ENCODE results near the gene SOX9. TPM values are rescaled to one million over a fixed set of nuclear protein-coding genes. Genes with fewer than 3 reads are reported as not detected.

The SOX9 gene
- total RNA-seq, 1 experiment from 2014 or later = 31.1 TPM

DNA sequence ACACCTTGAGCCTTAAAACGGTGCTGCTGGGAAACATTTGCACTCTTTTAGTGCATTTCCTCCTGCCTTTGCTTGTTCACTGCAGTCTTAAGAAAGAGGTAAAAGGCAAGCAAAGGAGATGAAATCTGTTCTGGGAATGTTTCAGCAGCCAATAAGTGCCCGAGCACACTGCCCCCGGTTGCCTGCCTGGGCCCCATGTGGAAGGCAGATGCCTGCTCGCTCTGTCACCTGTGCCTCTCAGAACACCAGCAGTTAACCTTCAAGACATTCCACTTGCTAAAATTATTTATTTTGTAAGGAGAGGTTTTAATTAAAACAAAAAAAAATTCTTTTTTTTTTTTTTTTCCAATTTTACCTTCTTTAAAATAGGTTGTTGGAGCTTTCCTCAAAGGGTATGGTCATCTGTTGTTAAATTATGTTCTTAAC lies 4.4 kb downstream of the SOX9 start:
- TF ChIP-seq EZH2 (IDR thresholded peaks at IDR 0.05; ENCODE audit: borderline replicate concordance, low read depth, low read length, poor library complexity, severe bottlenecking) = no peak
- TF ChIP-seq, protein P1, sequence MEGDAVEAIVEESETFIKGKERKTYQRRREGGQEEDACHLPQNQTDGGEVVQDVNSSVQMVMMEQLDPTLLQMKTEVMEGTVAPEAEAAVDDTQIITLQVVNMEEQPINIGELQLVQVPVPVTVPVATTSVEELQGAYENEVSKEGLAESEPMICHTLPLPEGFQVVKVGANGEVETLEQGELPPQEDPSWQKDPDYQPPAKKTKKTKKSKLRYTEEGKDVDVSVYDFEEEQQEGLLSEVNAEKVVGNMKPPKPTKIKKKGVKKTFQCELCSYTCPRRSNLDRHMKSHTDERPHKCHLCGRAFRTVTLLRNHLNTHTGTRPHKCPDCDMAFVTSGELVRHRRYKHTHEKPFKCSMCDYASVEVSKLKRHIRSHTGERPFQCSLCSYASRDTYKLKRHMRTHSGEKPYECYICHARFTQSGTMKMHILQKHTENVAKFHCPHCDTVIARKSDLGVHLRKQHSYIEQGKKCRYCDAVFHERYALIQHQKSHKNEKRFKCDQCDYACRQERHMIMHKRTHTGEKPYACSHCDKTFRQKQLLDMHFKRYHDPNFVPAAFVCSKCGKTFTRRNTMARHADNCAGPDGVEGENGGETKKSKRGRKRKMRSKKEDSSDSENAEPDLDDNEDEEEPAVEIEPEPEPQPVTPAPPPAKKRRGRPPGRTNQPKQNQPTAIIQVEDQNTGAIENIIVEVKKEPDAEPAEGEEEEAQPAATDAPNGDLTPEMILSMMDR (conservative IDR thresholded peaks at IDR 0.05; ENCODE audit: low read depth, low read length) = no peak
- Histone ChIP-seq H3K27me3 (replicated peaks; ENCODE audit: insufficient read depth, low read depth, low read length, poor library complexity) (no peaks in the 10 kb centered on the region), H3K36me3 (ENCODE audit: insufficient read depth, low read length, poor library complexity, severe bottlenecking) (peaks cover 29% of the 10 kb centered on the region), H3K9me3 (ENCODE audit: low read depth, low read length, poor library complexity, severe bottlenecking) (no peaks in the 10 kb centered on the region), H3K27ac (ENCODE audit: low read depth, low read length, poor library complexity, severe bottlenecking) (no peak overlapping the region), H3K4me1 (ENCODE audit: insufficient read depth, low read length, poor library complexity, severe bottlenecking) (peaks cover 19% of the 10 kb centered on the region), H3K4me3 (ENCODE audit: low read depth, low read length, poor library complexity, severe bottlenecking) (no peak overlapping the region)
- no peak for DNase-seq (ENCODE audit: low spot score)
- ChIA-PET CTCF (no interaction called here), POLR2A (ENCODE audit: low non-redundant PET) (no interaction called here)
- BruUV-seq (replicated peaks) = no TSS peak
- intact Hi-C loops (cut with micrococcal nuclease; ENCODE audit: unreplicated experiment) = loop anchor here (10.0 kb wide), 1 partner anchor 210 kb away; no protein-coding TSS in a partner anchor

DNA sequence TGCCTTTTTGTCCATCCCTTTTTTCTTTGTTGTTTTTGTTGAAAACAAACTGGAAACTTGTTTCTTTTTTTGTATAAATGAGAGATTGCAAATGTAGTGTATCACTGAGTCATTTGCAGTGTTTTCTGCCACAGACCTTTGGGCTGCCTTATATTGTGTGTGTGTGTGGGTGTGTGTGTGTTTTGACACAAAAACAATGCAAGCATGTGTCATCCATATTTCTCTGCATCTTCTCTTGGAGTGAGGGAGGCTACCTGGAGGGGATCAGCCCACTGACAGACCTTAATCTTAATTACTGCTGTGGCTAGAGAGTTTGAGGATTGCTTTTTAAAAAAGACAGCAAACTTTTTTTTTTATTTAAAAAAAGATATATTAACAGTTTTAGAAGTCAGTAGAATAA lies 4.9 kb downstream of the SOX9 start:
- Histone ChIP-seq H3K4me3 (ENCODE audit: low read depth, low read length, poor library complexity, severe bottlenecking) (no peak overlapping the region), H3K27me3 (replicated peaks; ENCODE audit: insufficient read depth, low read depth, low read length, poor library complexity) (no peaks in the 10 kb centered on the region), H3K4me1 (ENCODE audit: insufficient read depth, low read length, poor library complexity, severe bottlenecking) (peaks cover 19% of the 10 kb centered on the region), H3K9me3 (ENCODE audit: low read depth, low read length, poor library complexity, severe bottlenecking) (no peaks in the 10 kb centered on the region), H3K36me3 (ENCODE audit: insufficient read depth, low read length, poor library complexity, severe bottlenecking) (peaks cover 29% of the 10 kb centered on the region), H3K27ac (ENCODE audit: low read depth, low read length, poor library complexity, severe bottlenecking) (no peak overlapping the region)
- ChIA-PET CTCF (no interaction called here), POLR2A (ENCODE audit: low non-redundant PET) (no interaction called here)
- no peak for TF ChIP-seq EZH2 (IDR thresholded peaks at IDR 0.05; ENCODE audit: borderline replicate concordance, low read depth, low read length, poor library complexity, severe bottlenecking)
- TF ChIP-seq, protein P1 (conservative IDR thresholded peaks at IDR 0.05; ENCODE audit: low read depth, low read length) = no peak
- no TSS peak for BruUV-seq (replicated peaks)
- DNase-seq (ENCODE audit: low spot score) = no peak
- intact Hi-C loops (cut with micrococcal nuclease; ENCODE audit: unreplicated experiment) = loop anchor here (10.0 kb wide), 1 partner anchor 209 kb away; no protein-coding TSS in a partner anchor

DNA sequence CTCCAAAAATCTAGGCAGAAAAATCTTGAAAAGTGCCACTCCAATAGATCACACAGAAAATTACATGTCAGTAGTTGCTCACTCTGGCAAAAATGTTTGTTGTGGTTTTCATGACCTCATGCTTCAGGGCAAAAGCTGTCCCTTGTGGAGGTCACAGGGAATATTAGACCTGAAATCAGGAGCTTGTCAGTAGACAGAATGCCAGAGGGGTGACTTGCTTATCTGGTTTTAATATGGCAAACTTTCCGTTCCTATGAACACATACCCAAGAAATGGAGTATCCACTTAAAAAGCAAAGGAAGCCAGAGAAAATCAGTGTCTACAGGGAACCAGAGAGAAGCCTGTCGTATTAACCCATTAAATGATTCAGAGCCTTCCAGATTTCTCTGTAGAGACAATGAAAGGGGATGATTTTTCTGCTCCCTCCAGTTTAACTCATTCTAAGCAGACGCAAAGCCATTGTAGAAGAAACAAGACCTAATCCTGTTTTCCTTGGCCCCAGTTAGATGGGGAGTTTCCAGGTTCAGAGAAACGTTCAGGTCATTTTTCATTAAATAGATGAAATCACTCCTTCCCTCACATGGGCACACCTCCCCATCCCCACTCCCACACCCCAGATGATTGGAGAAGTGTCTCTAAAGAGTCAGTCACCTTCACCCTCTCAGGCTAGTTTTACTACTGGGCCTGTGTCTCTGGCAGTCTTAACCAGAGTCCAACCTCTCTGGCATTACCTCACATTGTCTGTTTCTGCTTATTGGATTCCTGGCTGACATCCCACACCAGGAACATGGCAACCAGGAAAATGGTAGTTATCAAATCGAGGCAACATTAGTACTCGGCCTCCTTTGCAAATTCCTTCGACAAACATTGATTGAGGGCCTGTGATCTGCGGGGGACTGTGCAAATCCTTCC lies 6.0 kb downstream of the SOX9 start:
- TF ChIP-seq EZH2 (IDR thresholded peaks at IDR 0.05; ENCODE audit: borderline replicate concordance, low read depth, low read length, poor library complexity, severe bottlenecking) = no peak
- TF ChIP-seq, protein P1 (conservative IDR thresholded peaks at IDR 0.05; ENCODE audit: low read depth, low read length) = no peak
- intact Hi-C loops (cut with micrococcal nuclease; ENCODE audit: unreplicated experiment) = loop anchor here (10.0 kb wide), 1 partner anchor 208 kb away; no protein-coding TSS in a partner anchor
- Histone ChIP-seq H3K9me3 (ENCODE audit: low read depth, low read length, poor library complexity, severe bottlenecking) (no peaks in the 10 kb centered on the region), H3K36me3 (ENCODE audit: insufficient read depth, low read length, poor library complexity, severe bottlenecking) (peaks cover 29% of the 10 kb centered on the region), H3K4me1 (ENCODE audit: insufficient read depth, low read length, poor library complexity, severe bottlenecking) (peaks cover 19% of the 10 kb centered on the region), H3K27me3 (replicated peaks; ENCODE audit: insufficient read depth, low read depth, low read length, poor library complexity) (no peaks in the 10 kb centered on the region), H3K4me3 (ENCODE audit: low read depth, low read length, poor library complexity, severe bottlenecking) (no peak overlapping the region), H3K27ac (ENCODE audit: low read depth, low read length, poor library complexity, severe bottlenecking) (peak overlapping the region; percentile 8)
- BruUV-seq (replicated peaks) = no TSS peak
- POLR2A ChIA-PET (ENCODE audit: low non-redundant PET) = no interaction called here
- no peak for DNase-seq (ENCODE audit: low spot score)
- CTCF ChIA-PET = no interaction called here

Data from A673 (cell line).